ENCODE results near the gene PKM. TPM values are rescaled to one million over a fixed set of nuclear protein-coding genes. Genes with fewer than 3 reads are reported as not detected.

PKM gene
- total RNA-seq, 1 experiment from 2014 or later, result 1,252 TPM

- in situ Hi-C loops (cut with HindIII; ENCODE audit: low pct_unique_long_range_greater_than_20kb, low sequenced_read_pairs), result no loop called here
- no peak for DNase-seq (ENCODE audit: low read depth, low spot score)
Measured at GRCh38 chr15:72153269-72154000, 77.6 kb downstream of the PKM start.

Other genes with a start within 250 kb of the PKM start
- 12.9 and 13.6 TPM in 2 replicates for gene MYO9A, start 113.0 kb downstream of the PKM start, total RNA-seq (2014; rRNA removed; shearing (Covaris generic))
- gene SENP8, start 112.8 kb downstream of the PKM start, total RNA-seq (2014; rRNA removed; shearing (Covaris generic)), result 2.1 and 2.5 TPM in 2 replicates
- gene GRAMD2A, start 33.4 kb downstream of the PKM start, total RNA-seq (2014; rRNA removed; shearing (Covaris generic)), result not detected in 2 replicates
- 24.2 and 27.3 TPM in 2 replicates for gene PARP6, start 41.4 kb upstream of the PKM start, total RNA-seq (2014; rRNA removed; shearing (Covaris generic))
- 0.24 TPM in 1 of 2 replicates, not detected in the other for gene CELF6, start 89.0 kb upstream of the PKM start, total RNA-seq (2014; rRNA removed; shearing (Covaris generic))
- gene HEXA, start 144.8 kb upstream of the PKM start, total RNA-seq (2014; rRNA removed; shearing (Covaris generic)), result 143 and 164 TPM in 2 replicates
- not detected in 2 replicates for gene TMEM202, start 167.1 kb upstream of the PKM start, total RNA-seq (2014; rRNA removed; shearing (Covaris generic))
- 57.4 and 67.4 TPM in 2 replicates for gene ARIH1, start 243.1 kb upstream of the PKM start, total RNA-seq (2014; rRNA removed; shearing (Covaris generic))

All from SK-MEL-5 (cell line).